NCI-H1092 (cell line): Measurements from ENCODE around the gene THAP7.
"Not testable (repeated sequence)": the region's sequence is repeated elsewhere in the genome, so short reads cannot be mapped to it uniquely, and the experiment has no call there.

Experiments used
- DNase-seq: peaks from one replicate; lab custom pipeline; 2025; lab: John Stamatoyannopoulos, UW

The THAP7 gene

GRCh38 chr22:20978419-20978818 is 23.5 kb downstream of the THAP7 start:
- no peak for DNase-seq

- no peak for DNase-seq
Measured at GRCh38 chr22:20977516-20978170, 24.3 kb downstream of the THAP7 start.

- no peak for DNase-seq
Measured at GRCh38 chr22:20977019-20977418, 24.9 kb downstream of the THAP7 start.

- DNase-seq, result no peak
Measured at GRCh38 chr22:20976291-20976877, 25.5 kb downstream of the THAP7 start.

- DNase-seq, result no peak
Measured at GRCh38 chr22:20975541-20976290, 26.2 kb downstream of the THAP7 start.

- DNase-seq, result no peak
Measured at GRCh38 chr22:20974336-20974955, 27.5 kb downstream of the THAP7 start.

- no peak for DNase-seq
Measured at GRCh38 chr22:20973634-20974286, 28.2 kb downstream of the THAP7 start.

GRCh38 chr22:20972933-20973577 is 28.9 kb downstream of the THAP7 start:
- DNase-seq, result no peak

- not testable (repeated sequence) for DNase-seq
Measured at GRCh38 chr22:20972014-20972694, 29.8 kb downstream of the THAP7 start.

GRCh38 chr22:20970939-20971657 is 30.8 kb downstream of the THAP7 start:
- no peak for DNase-seq

- DNase-seq, result no peak
Measured at GRCh38 chr22:20968281-20968977, 33.5 kb downstream of the THAP7 start.

GRCh38 chr22:20967697-20968211 is 34.2 kb downstream of the THAP7 start:
- DNase-seq, result no peak

- DNase-seq, result no peak
Measured at GRCh38 chr22:20966883-20967696, 34.8 kb downstream of the THAP7 start, which contains the start of gene AIFM3. Gene AIFM3 (plus strand): TSS chr22:20967255. CDS start chr22:20967945, 690 bp downstream.

GRCh38 chr22:20965888-20966855 is 35.7 kb downstream of the THAP7 start:
- no peak for DNase-seq

- DNase-seq, result no peak
Measured at GRCh38 chr22:20965104-20965887, 36.6 kb downstream of the THAP7 start.

- DNase-seq, result no peak
Measured at GRCh38 chr22:20964799-20965103, 37.2 kb downstream of the THAP7 start.
